GM19468 (cell line): ENCODE measurements around the gene ACTG2.

ENCODE experiments used
- ATAC-seq: cut with Tn5 transposase; IDR thresholded peaks from one replicate; pipeline ENCODE4 v1.9.1; 2021; ENCODE audit warnings: mild to moderate bottlenecking, moderate library complexity, moderate number of reproducible peaks; ENCODE audit not compliant: unreplicated experiment; ENCODE audit errors: extremely low read depth

The ACTG2 gene

GRCh38 chr2:73962798-73963197 lies 70.0 kb downstream of the ACTG2 start:
- no peak for ATAC-seq

- no peak for ATAC-seq
Observed at GRCh38 chr2:73963385-73964120, 70.7 kb downstream of the ACTG2 start.

DNA sequence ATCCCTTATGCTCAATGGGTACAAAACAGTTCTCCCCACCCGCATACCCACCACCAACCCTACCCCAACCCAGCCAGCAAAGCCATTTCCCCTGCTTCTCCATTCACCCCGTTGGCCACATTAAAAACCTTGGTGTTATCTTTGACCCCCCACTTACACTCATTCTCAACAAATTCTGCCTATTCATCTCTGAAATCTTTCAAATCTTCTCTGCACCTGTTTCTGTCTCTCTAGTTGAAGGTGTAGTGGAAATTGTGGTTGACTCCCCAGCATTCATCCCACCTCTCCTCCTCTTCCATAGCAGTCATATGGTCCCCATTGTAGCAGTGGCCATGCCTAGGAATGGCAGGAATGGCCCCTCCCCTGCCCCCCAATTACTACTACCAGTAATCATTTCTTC lies 71.4 kb downstream of the ACTG2 start:
- ATAC-seq: no peak

DNA sequence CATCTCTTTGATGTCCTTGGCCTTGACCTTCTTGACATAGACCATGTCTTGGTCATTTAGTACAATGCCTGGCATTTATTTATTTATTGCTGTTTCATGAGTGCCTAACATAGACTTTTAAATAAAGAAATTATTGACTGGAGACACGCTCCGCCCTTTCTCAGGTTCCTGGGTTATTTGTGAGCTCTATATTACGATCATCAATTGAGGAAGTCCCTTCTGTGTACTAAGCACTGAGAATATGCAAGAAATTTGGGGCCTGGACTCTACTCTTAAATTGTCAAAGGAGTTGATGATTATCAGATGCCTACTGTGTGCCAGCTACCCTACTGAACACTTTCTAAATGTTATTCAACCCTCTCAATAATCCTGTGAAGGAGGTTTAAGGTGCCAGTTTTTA lies 72.2 kb downstream of the ACTG2 start:
- no peak for ATAC-seq

DNA sequence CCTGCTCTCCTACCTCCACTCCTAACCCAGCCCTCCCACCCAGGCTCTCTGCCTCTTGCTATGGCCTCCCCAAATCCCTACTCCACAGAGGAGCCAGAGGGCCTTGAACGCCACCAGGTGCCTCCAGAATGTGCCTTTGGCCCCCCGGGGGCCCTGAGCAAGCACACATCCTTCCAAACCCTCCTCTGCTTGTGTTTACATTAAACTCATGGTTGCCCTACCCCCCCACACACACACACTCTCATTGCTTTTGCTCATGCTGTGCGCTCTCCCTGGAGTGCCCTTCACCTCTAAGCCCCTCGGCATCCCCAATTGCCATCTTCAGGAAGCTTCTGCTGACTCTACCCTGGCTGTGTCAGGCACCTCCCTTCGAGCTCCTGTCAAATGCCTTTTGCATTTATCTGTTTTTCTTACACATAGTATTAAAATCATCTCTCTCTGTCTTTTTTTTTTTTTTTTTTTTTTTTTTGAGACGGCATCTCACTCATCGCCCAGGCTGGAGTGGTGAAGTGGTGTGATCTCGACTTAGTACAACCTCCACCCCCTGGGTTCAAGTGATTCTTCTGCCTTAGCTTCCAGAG lies 75.6 kb downstream of the ACTG2 start:
- ATAC-seq: no peak

DNA sequence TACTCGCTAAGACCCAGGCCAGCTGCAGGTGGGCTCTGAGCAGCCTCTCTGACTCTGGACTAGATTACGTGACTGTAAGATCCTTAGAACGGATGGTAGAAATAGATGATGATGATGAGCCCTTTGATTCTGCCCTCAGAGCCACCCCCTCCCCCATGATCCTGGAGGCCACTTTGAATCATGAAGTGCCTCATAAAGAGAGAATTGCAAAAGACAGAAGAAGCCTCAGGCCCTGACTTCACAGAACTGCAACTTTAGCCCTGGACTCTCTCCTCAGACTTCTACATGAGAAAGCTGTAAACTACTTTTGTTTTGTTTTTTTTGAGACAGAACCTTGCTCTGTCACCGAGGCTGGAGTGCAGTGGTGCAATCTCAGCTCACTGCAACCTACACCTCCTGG lies 76.5 kb downstream of the ACTG2 start:
- no peak for ATAC-seq
